NCI-H526 treated with DMSO at 0.1 percent for 48 hours (cell line): ENCODE measurements around the gene CELSR1.
"Not testable (repeated sequence)": the region's sequence is repeated elsewhere in the genome, so short reads cannot be mapped to it uniquely, and the experiment has no call there.

ENCODE experiments used
- DNase-seq: peaks from one replicate; lab custom pipeline; 2025; lab: John Stamatoyannopoulos, UW

Gene CELSR1

GRCh38 chr22:46416891-46417580 lies 120.4 kb downstream of the CELSR1 start:
- no peak for DNase-seq

GRCh38 chr22:46416520-46416871 lies 120.9 kb downstream of the CELSR1 start:
- DNase-seq, result no peak

- DNase-seq, result no peak
These were observed 121.5 kb downstream of the CELSR1 start for GRCh38 chr22:46415776-46416519.

- no peak for DNase-seq
These were observed 122.7 kb downstream of the CELSR1 start for GRCh38 chr22:46414704-46415103.

GRCh38 chr22:46413725-46414379 lies 123.6 kb downstream of the CELSR1 start:
- no peak for DNase-seq

GRCh38 chr22:46411347-46411746 lies 126.1 kb downstream of the CELSR1 start:
- DNase-seq, result no peak

GRCh38 chr22:46410291-46410808 lies 127.1 kb downstream of the CELSR1 start:
- DNase-seq, result no peak

GRCh38 chr22:46409631-46410210 lies 127.7 kb downstream of the CELSR1 start:
- no peak for DNase-seq

GRCh38 chr22:46408568-46409506 lies 128.6 kb downstream of the CELSR1 start:
- no peak for DNase-seq

- no peak for DNase-seq
These were observed 129.7 kb downstream of the CELSR1 start for GRCh38 chr22:46407748-46408147.

GRCh38 chr22:46406791-46407190 lies 130.6 kb downstream of the CELSR1 start:
- DNase-seq, result no peak

- DNase-seq, result no peak
These were observed 131.1 kb downstream of the CELSR1 start for GRCh38 chr22:46406349-46406748.

- DNase-seq, result no peak
These were observed 131.5 kb downstream of the CELSR1 start for GRCh38 chr22:46405901-46406300.

GRCh38 chr22:46403880-46404279 lies 133.5 kb downstream of the CELSR1 start:
- not testable (repeated sequence) for DNase-seq

GRCh38 chr22:46402505-46402904 lies 134.9 kb downstream of the CELSR1 start:
- DNase-seq, result no peak

- no peak for DNase-seq
These were observed 136.1 kb downstream of the CELSR1 start for GRCh38 chr22:46401370-46401769.

- DNase-seq, result no peak
These were observed 138.0 kb downstream of the CELSR1 start for GRCh38 chr22:46399251-46400024.

- DNase-seq, result no peak
These were observed 139.5 kb downstream of the CELSR1 start for GRCh38 chr22:46397951-46398350.

- DNase-seq, result no peak
These were observed 139.9 kb downstream of the CELSR1 start for GRCh38 chr22:46397514-46397913.

GRCh38 chr22:46397049-46397448 lies 140.4 kb downstream of the CELSR1 start:
- DNase-seq, result not testable (repeated sequence)

- no peak for DNase-seq
These were observed 142.3 kb downstream of the CELSR1 start for GRCh38 chr22:46395145-46395544.
